B cell (primary cell): Measurements from ENCODE around the gene FUS. TPM values are rescaled to one million over a fixed set of nuclear protein-coding genes. Genes with fewer than 3 reads are reported as not detected.
A peak's percentile ranks its signal among the peaks of the same experiment; 100 is the strongest.

ENCODE experiments used
- ATAC-seq: fragments of 200-7000 bp; cut with Tn5 transposase; one replicate; pipeline ENCODE4 v1.10.0; 2021; ENCODE audit warnings: low read depth, mild to moderate bottlenecking, moderate number of reproducible peaks, moderate library complexity
- CTCF ChIA-PET: fragments of 350-600 bp; sonication (Branson Sonifier 250); formaldehyde crosslinking; loops from one replicate; lab custom pipeline; 2021; ENCODE audit warnings: antibody characterized with exemption, inconsistent platforms; lab: Charles Lee
- POLR2A ChIA-PET: fragments of 350-600 bp; sonication (Branson Sonifier 250); formaldehyde crosslinking; loops from one replicate; lab custom pipeline; 2021; ENCODE audit warnings: antibody characterized with exemption; lab: Charles Lee
- DNase-seq: peaks from one replicate; pipeline ENCODE4 v3.0.0; 2013
- H2AFZ ChIP-seq: 2 replicates; pipeline ENCODE4 v1.6.1; 2012; ENCODE audit warnings: mild to moderate bottlenecking, low read depth, low read length; ENCODE audit not compliant: insufficient read depth, poor library complexity, severe bottlenecking
- H3K27ac ChIP-seq, 2 donors: 1 replicate in 1 of 2; 2 replicates in 1 of 2; pipeline ENCODE4 v1.5.1; 2012 to 2013; ENCODE audit warnings: low read length in 2 of 2, mild to moderate bottlenecking in 2 of 2, moderate library complexity in 1 of 2
- H3K27me3 ChIP-seq, 4 experiments: fragments of 200-600 bp in 1 of 4; sonication (generic) in 1 of 4; replicated peaks in 1 of 4; 1 replicate in 2 of 4; 2 replicates in 2 of 4; pipeline versions ENCODE4 v1.6.1 to v1.7.0; 2013 to 2016; ENCODE audit warnings: low read length in 3 of 4, mild to moderate bottlenecking in 2 of 4, mixed read lengths in 1 of 4, moderate library complexity in 1 of 4; ENCODE audit not compliant: insufficient read depth in 4 of 4, control insufficient read depth in 3 of 4; ENCODE audit errors: control extremely low read depth in 1 of 4
- H3K36me3 ChIP-seq, 2 experiments: replicated peaks in 1 of 2; 1 replicate in 1 of 2; 2 replicates in 1 of 2; pipeline versions ENCODE4 v1.6.1 to v1.7.1; 2013; ENCODE audit warnings: low read length in 1 of 2; ENCODE audit not compliant: insufficient read depth in 2 of 2, control insufficient read depth in 1 of 2; ENCODE audit errors: control extremely low read depth in 1 of 2, extremely low read depth in 1 of 2
- H3K4me1 ChIP-seq, 2 donors: fragments of 200-600 bp in 1 of 2; sonication (generic) in 1 of 2; 1 replicate in 1 of 2; 2 replicates in 1 of 2; pipeline versions ENCODE4 v1.5.1 to v1.6.1; 2013 to 2017; ENCODE audit warnings: low read length in 2 of 2; ENCODE audit not compliant: control insufficient read depth in 2 of 2, insufficient read depth in 2 of 2
- H3K4me2 ChIP-seq: replicated peaks from 2 replicates; pipeline ENCODE3; 2012; ENCODE audit warnings: mild to moderate bottlenecking, low read depth, low read length; ENCODE audit not compliant: poor library complexity, severe bottlenecking
- H3K4me3 ChIP-seq, 5 experiments: fragments of 200-600 bp in 1 of 5; sonication (generic) in 1 of 5; 1 replicate in 3 of 5; 2 replicates in 2 of 5; pipeline versions ENCODE4 v1.5.1 to v1.7.0; 2011 to 2016; ENCODE audit warnings: low read length in 4 of 5, mild to moderate bottlenecking in 4 of 5, low read depth in 2 of 5, control low read depth in 1 of 5, moderate library complexity in 1 of 5; ENCODE audit not compliant: insufficient read depth in 1 of 5; ENCODE audit errors: control extremely low read depth in 1 of 5, extremely low read depth in 1 of 5
- H3K79me2 ChIP-seq: fragments of 200-600 bp; sonication (generic); one replicate; pipeline ENCODE4 v1.6.0; 2016; ENCODE audit warnings: low read length; ENCODE audit not compliant: control insufficient read depth, insufficient read depth
- H3K9ac ChIP-seq: fragments of 200-600 bp; sonication (generic); 2 replicates; pipeline ENCODE4 v1.6.1; 2017; ENCODE audit warnings: mild to moderate bottlenecking, low read length, moderate library complexity
- H3K9me3 ChIP-seq, 3 donors: one replicate each; pipeline versions ENCODE4 v1.6.1 to v1.7.1; 2013; ENCODE audit warnings: low read length in 2 of 3; ENCODE audit not compliant: control insufficient read depth in 2 of 3, insufficient read depth in 1 of 3; ENCODE audit errors: control extremely low read depth in 1 of 3
- H4K20me1 ChIP-seq: 2 replicates; pipeline ENCODE4 v1.6.0; 2012; ENCODE audit warnings: mild to moderate bottlenecking, low read length; ENCODE audit not compliant: insufficient read depth, control insufficient read depth, poor library complexity, severe bottlenecking
- H3K27ac Mint-ChIP-seq: one replicate; pipeline ENCODE4 v1.8.0; 2021; ENCODE audit warnings: mixed read lengths
- H3K27me3 Mint-ChIP-seq: one replicate; pipeline ENCODE4 v1.8.0; 2021; ENCODE audit warnings: mixed read lengths
- H3K4me1 Mint-ChIP-seq: one replicate; pipeline ENCODE4 v1.8.0; 2021; ENCODE audit warnings: mixed read lengths
- H3K4me3 Mint-ChIP-seq: one replicate; pipeline ENCODE4 v1.8.0; 2021; ENCODE audit warnings: mixed read lengths
- H3K9me3 Mint-ChIP-seq: one replicate; pipeline ENCODE4 v1.8.0; 2022; ENCODE audit warnings: mixed read lengths; ENCODE audit not compliant: insufficient read depth
- CTCF ChIP-seq: fragments of 200-600 bp; IDR thresholded peaks from one replicate; pipeline ENCODE4 v1.8.0; 2022; ENCODE audit warnings: antibody characterized with exemption, mild to moderate bottlenecking
- EZH2 ChIP-seq: IDR thresholded peaks from 2 replicates; pipeline ENCODE4 v1.6.1; 2012; ENCODE audit warnings: borderline replicate concordance, low read depth, mild to moderate bottlenecking, moderate library complexity, low read length; ENCODE audit not compliant: insufficient read depth, poor library complexity, severe bottlenecking
- WGBS: methylation state at CpG from one replicate; pipeline ENCODE4 v1.1.5; 2013; ENCODE audit warnings: missing lambda C conversion rate; ENCODE audit not compliant: insufficient coverage; 5-methylcytosine and 5-hydroxymethylcytosine counted together
- intact Hi-C: fragments of 100-400 bp; cut with micrococcal nuclease; formaldehyde crosslinking; loops from one replicate; pipeline ENCODE4 v1.10.0; 2022
- polyA plus RNA-seq: library from polyadenylated mRNA; depleted of rRNA; stranded (reverse); fragments of >200 nt; gene quantifications from 2 replicates; pipeline ENCODE4 v1.2.3, GENCODE V29; 2012
- total RNA-seq, 2 donors: library from RNA; stranded (reverse); fragments of 120-200 nt in 1 of 2; gene quantifications; 1 replicate in 1 of 2; 2 replicates in 1 of 2; pipeline versions ENCODE4 v1.2.3 to v1.2.4, GENCODE V29; 2013 to 2022

FUS gene
- total and polyA plus RNA-seq, 2 donors (not counting 1 experiment from before 2014, with no cell fraction given) = 181 to 597 TPM

GRCh38 chr16:31190818-31191444, 11.0 kb downstream of the FUS start:
- Histone ChIP-seq H3K79me2 (peaks cover 37% of the 10 kb centered on the region), H3K36me3 (peaks cover 0 to 98% of the 10 kb centered on the region in 2 experiments), H3K27ac (no peak overlapping the region), H3K9me3 (no peaks in the 10 kb centered on the region), H3K9ac (no peak overlapping the region), H2AFZ (no peak overlapping the region), H3K4me3 (no peak overlapping the region), H4K20me1 (peaks cover 93% of the 10 kb centered on the region), H3K4me1 (no peaks in the 10 kb centered on the region), H3K27me3 (no peaks in the 10 kb centered on the region), H3K4me2 (no peak overlapping the region)
- intact Hi-C loops = no loop called here
- Mint-ChIP-seq H3K4me1 (peaks cover 28% of the 10 kb centered on the region), H3K4me3 (no peak overlapping the region), H3K27ac (no peak overlapping the region), H3K9me3 (no peaks in the 10 kb centered on the region), H3K27me3 (no peaks in the 10 kb centered on the region)
- TF ChIP-seq EZH2 (no peak), CTCF (no peak)
- ChIA-PET POLR2A (no interaction called here), CTCF (interaction anchor here (1.3 kb wide), 1 partner anchor 192 kb away, joined by 3 read pairs; no protein-coding TSS in a partner anchor)
- no peak for ATAC-seq
- WGBS = 97% methylated on average over 15 of the region's 17 CpGs
- no peak for DNase-seq

- H3K79me2 ChIP-seq = peaks cover 34% of the 10 kb centered on the region
- no peak overlapping the region for H3K4me3 ChIP-seq
- Mint-ChIP-seq H3K9me3 (no peaks in the 10 kb centered on the region), H3K27me3 (no peaks in the 10 kb centered on the region), H3K27ac (peak overlapping the region; percentile 6), H3K4me3 (no peak overlapping the region), H3K4me1 (peaks cover 24% of the 10 kb centered on the region)
- no peak overlapping the region for H3K27ac ChIP-seq
- DNase-seq (no peak), ATAC-seq (no peak)
- no peaks in the 10 kb centered on the region for H3K4me1 ChIP-seq
- H3K9ac ChIP-seq = no peak overlapping the region
- 91% methylated on average over 5 of the region's 5 CpGs for WGBS
- no peaks in the 10 kb centered on the region for H3K27me3 ChIP-seq
- no peak for TF ChIP-seq EZH2
- TF ChIP-seq CTCF = no peak
- POLR2A ChIA-PET = no interaction called here
- no peak overlapping the region for H2AFZ ChIP-seq
- peaks cover 92% of the 10 kb centered on the region for H4K20me1 ChIP-seq
- H3K4me2 ChIP-seq = no peak overlapping the region
- intact Hi-C loops = no loop called here
- H3K36me3 ChIP-seq = peaks cover 0 to 89% of the 10 kb centered on the region in 2 experiments
- CTCF ChIA-PET = no interaction called here
- H3K9me3 ChIP-seq = no peaks in the 10 kb centered on the region
These were observed 11.9 kb downstream of the FUS start for GRCh38 chr16:31191697-31192428.
